OCI-LY7 (cell line): ENCODE results near the gene WDR49.

Experiments used
- CTCF ChIP-seq: fragments of 200-600 bp; sonication (generic); conservative IDR thresholded peaks from 2 replicates; pipeline ENCODE4 v1.5.1; 2014; ENCODE audit warnings: mild to moderate bottlenecking, antibody characterized with exemption, low read length, moderate library complexity, mixed read lengths
- EZH2phosphoT487 ChIP-seq: fragments of 200-600 bp; sonication (generic); IDR thresholded peaks from 2 replicates; pipeline ENCODE4 v1.6.1; 2018; ENCODE audit warnings: low read depth, borderline replicate concordance, mild to moderate bottlenecking, mixed run types, antibody characterized with exemption, low read length, moderate library complexity, mixed read lengths

GRCh38 chr3:167467848-167468611 is 185.7 kb downstream of the WDR49 start:
- TF ChIP-seq CTCF (no peak), EZH2phosphoT487 (no peak)
